ENCODE data around the gene TSHZ2. TPM values are rescaled to one million over a fixed set of nuclear protein-coding genes. Genes with fewer than 3 reads are reported as not detected.

TSHZ2 gene
- total RNA-seq, 1 experiment from 2014 or later, result 0.07 TPM

DNA sequence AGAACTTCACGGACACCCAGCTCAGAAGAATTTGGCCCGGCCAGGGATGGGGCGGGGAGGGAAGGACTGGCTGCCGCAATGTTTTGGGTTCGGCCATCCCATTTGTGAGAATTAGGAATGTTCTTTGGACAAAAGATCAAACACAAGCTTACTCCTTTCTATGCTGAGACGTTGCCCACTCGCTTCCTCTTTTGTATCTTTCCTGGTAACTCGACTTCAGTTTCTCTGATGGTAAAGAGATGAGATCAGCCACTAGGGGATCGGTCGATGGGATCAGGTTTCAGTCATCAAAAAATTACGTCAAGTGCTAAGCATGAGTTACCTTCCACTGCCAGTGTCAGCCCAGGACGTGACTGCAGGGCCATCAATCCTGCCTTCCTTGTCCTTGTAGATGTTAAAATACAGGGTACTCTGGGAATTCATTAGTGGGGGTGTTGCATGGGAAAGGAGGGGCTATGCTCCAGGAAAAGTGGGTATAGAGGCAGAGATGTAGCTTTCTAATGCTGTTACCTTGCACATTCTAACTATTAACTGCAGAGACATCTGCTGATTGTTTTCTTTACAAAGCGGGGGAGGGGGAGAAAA is 190.2 kb downstream of the TSHZ2 start (continued):
- TF ChIP-seq TCF7L2 (IDR thresholded peaks at IDR 0.05; ENCODE audit: borderline replicate concordance, extremely low read depth, insufficient read depth, insufficient read length) (no peak), ZNF274 (IDR thresholded peaks at IDR 0.05; ENCODE audit: low read depth, low read length) (no peak), CTCF (IDR thresholded peaks at IDR 0.05 in 2 of 3, conservative IDR thresholded peaks at IDR 0.05 in 1 of 3; ENCODE audit: borderline replicate concordance in 1 of 3, insufficient read depth in 1 of 3, low read depth in 2 of 3, low read length in 2 of 3) (peak in 2 of 3 experiments; percentile 32 to 37; a peak in 3 of 6 replicates)
- TF ChIP-seq, protein P1, sequence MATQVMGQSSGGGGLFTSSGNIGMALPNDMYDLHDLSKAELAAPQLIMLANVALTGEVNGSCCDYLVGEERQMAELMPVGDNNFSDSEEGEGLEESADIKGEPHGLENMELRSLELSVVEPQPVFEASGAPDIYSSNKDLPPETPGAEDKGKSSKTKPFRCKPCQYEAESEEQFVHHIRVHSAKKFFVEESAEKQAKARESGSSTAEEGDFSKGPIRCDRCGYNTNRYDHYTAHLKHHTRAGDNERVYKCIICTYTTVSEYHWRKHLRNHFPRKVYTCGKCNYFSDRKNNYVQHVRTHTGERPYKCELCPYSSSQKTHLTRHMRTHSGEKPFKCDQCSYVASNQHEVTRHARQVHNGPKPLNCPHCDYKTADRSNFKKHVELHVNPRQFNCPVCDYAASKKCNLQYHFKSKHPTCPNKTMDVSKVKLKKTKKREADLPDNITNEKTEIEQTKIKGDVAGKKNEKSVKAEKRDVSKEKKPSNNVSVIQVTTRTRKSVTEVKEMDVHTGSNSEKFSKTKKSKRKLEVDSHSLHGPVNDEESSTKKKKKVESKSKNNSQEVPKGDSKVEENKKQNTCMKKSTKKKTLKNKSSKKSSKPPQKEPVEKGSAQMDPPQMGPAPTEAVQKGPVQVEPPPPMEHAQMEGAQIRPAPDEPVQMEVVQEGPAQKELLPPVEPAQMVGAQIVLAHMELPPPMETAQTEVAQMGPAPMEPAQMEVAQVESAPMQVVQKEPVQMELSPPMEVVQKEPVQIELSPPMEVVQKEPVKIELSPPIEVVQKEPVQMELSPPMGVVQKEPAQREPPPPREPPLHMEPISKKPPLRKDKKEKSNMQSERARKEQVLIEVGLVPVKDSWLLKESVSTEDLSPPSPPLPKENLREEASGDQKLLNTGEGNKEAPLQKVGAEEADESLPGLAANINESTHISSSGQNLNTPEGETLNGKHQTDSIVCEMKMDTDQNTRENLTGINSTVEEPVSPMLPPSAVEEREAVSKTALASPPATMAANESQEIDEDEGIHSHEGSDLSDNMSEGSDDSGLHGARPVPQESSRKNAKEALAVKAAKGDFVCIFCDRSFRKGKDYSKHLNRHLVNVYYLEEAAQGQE (IDR thresholded peaks at IDR 0.05; ENCODE audit: low read depth), result no peak

GRCh38 chr20:53163486-53163885 is 191.3 kb downstream of the TSHZ2 start:
- DNase-seq (ENCODE audit: low read depth, low spot score), result no peak
- CTCF ChIA-PET, result no interaction called here
- no peak for TF ChIP-seq MAX (IDR thresholded peaks at IDR 0.05)
- no peak for TF ChIP-seq FOSL1 (IDR thresholded peaks at IDR 0.05; ENCODE audit: low read depth)
- TF ChIP-seq CTCF (IDR thresholded peaks at IDR 0.05 in 2 of 3, conservative IDR thresholded peaks at IDR 0.05 in 1 of 3; ENCODE audit: borderline replicate concordance in 1 of 3, insufficient read depth in 1 of 3, low read depth in 2 of 3, low read length in 2 of 3), result no peak
- TF ChIP-seq SIN3A (IDR thresholded peaks at IDR 0.05; ENCODE audit: low read depth), result no peak
- no peak for TF ChIP-seq SRF (IDR thresholded peaks at IDR 0.05; ENCODE audit: low read depth)
- TF ChIP-seq YY1 (IDR thresholded peaks at IDR 0.05; ENCODE audit: extremely low read depth, insufficient replicate concordance, low read depth, low read length), result no peak
- TF ChIP-seq, protein P1 (IDR thresholded peaks at IDR 0.05; ENCODE audit: low read depth), result no peak
- TF ChIP-seq POLR2A (IDR thresholded peaks at IDR 0.05; ENCODE audit: borderline replicate concordance, extremely low read depth, insufficient read depth, insufficient read length), result no peak
- TF ChIP-seq EGR1 (IDR thresholded peaks at IDR 0.05; ENCODE audit: low read depth), result no peak

More at GRCh38 chr20:53163486-53163885, 191.3 kb downstream of the TSHZ2 start:
- Histone ChIP-seq H3K4me2 (ENCODE audit: low read length) (no peak overlapping the region), H3K4me1 (ENCODE audit: control insufficient read depth in 1 of 2, insufficient read depth in 2 of 2, low read length in 2 of 2) (peaks cover 6 to 11% of the 10 kb centered on the region in 2 experiments; a peak in 3 of 4 replicates), H3K9me3 (ENCODE audit: control insufficient read depth in 1 of 2, insufficient read depth in 1 of 2, low read depth in 1 of 2, low read length in 2 of 2) (no peaks in the 10 kb centered on the region), H2AFZ (ENCODE audit: low read depth, low read length, poor library complexity, severe bottlenecking) (no peak overlapping the region), H3K79me2 (ENCODE audit: insufficient read depth, low read length) (no peaks in the 10 kb centered on the region), H3K4me3 (replicated peaks in 1 of 2; ENCODE audit: low read depth in 1 of 2, low read length in 2 of 2) (no peak overlapping the region), H3K36me3 (ENCODE audit: control insufficient read depth in 1 of 2, insufficient read depth in 2 of 2, low read length in 2 of 2) (no peaks in the 10 kb centered on the region), H3K27ac (ENCODE audit: low read depth, low read length) (no peak overlapping the region), H3K9me2 (ENCODE audit: insufficient read depth) (no peaks in the 10 kb centered on the region), H4K20me1 (ENCODE audit: insufficient read depth) (no peaks in the 10 kb centered on the region), H3K9ac (ENCODE audit: low read length) (no peak overlapping the region), H3K27me3 (ENCODE audit: insufficient read depth, low read length) (0 out of 2 replicates have a peak, but pooled peaks cover 1% of the 10 kb centered on the region)
- POLR2A ChIA-PET, result no interaction called here
- intact Hi-C loops (cut with micrococcal nuclease), result no loop called here
- RAD21 ChIA-PET (ENCODE audit: low non-redundant PET in 1 of 2, low total read pairs in 2 of 2, uncharacterized antibody in 2 of 2, unreplicated experiment in 2 of 2), result no interaction called here
- ATAC-seq, result no peak
- no TSS peak for BruUV-seq (replicated peaks)

Data from HCT116 (cell line).